Adrenal gland (tissue), 5 donors: Measurements from ENCODE around the gene WDFY4.

ENCODE experiments used
- POLR2A ChIP-seq, 2 donors: fragments of 450-650 bp; IDR thresholded peaks; one replicate each; pipeline ENCODE4 v1.6.1; 2017; ENCODE audit warnings: antibody characterized with exemption in 2 of 2, mild to moderate bottlenecking in 2 of 2, moderate library complexity in 1 of 2
- TF ChIP-seq, protein P1 (sequence below), 6 experiments: fragments of 450-650 bp in 4 of 6; fragments of 200-600 bp in 2 of 6; sonication (generic) in 1 of 6; IDR thresholded peaks; 1 replicate in 5 of 6; 2 replicates in 1 of 6; pipeline versions ENCODE4 v1.5.1 to v1.8.0; 2016 to 2021; ENCODE audit warnings: antibody characterized with exemption in 6 of 6, mild to moderate bottlenecking in 2 of 6, moderate library complexity in 1 of 6
- donor health status: DM: no; HTN: no; CAD: no.

DNA sequence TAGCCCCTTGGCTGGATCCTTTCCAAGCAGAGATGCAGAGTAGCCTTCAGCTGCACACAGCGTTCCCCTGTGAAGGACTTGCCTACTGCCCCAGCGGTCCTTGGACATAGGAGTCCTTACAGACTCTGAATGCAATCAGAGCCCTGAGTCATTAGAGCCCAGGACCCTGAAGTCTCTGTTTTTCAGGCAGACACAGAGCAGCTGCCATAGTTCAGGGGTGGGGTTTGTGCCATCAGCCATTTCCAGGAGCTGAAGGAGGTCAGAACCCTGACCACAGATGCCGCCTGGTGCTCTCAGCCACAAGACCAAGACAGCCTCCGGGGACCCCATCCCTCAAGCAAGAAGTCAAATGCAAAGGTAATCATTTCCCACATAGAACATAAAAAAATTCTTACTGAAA is 32.8 kb upstream of the WDFY4 start:
- TF ChIP-seq, protein P1, sequence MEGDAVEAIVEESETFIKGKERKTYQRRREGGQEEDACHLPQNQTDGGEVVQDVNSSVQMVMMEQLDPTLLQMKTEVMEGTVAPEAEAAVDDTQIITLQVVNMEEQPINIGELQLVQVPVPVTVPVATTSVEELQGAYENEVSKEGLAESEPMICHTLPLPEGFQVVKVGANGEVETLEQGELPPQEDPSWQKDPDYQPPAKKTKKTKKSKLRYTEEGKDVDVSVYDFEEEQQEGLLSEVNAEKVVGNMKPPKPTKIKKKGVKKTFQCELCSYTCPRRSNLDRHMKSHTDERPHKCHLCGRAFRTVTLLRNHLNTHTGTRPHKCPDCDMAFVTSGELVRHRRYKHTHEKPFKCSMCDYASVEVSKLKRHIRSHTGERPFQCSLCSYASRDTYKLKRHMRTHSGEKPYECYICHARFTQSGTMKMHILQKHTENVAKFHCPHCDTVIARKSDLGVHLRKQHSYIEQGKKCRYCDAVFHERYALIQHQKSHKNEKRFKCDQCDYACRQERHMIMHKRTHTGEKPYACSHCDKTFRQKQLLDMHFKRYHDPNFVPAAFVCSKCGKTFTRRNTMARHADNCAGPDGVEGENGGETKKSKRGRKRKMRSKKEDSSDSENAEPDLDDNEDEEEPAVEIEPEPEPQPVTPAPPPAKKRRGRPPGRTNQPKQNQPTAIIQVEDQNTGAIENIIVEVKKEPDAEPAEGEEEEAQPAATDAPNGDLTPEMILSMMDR (IDR thresholded peaks at IDR 0.05), result no peak
- TF ChIP-seq POLR2A (IDR thresholded peaks at IDR 0.05), result no peak
